GM21390 (cell line): ENCODE results near the gene VWA2.

ENCODE experiments used
- ATAC-seq: cut with Tn5 transposase; IDR thresholded peaks from one replicate; pipeline ENCODE4 v1.9.1; 2021; ENCODE audit not compliant: unreplicated experiment

The VWA2 gene

DNA sequence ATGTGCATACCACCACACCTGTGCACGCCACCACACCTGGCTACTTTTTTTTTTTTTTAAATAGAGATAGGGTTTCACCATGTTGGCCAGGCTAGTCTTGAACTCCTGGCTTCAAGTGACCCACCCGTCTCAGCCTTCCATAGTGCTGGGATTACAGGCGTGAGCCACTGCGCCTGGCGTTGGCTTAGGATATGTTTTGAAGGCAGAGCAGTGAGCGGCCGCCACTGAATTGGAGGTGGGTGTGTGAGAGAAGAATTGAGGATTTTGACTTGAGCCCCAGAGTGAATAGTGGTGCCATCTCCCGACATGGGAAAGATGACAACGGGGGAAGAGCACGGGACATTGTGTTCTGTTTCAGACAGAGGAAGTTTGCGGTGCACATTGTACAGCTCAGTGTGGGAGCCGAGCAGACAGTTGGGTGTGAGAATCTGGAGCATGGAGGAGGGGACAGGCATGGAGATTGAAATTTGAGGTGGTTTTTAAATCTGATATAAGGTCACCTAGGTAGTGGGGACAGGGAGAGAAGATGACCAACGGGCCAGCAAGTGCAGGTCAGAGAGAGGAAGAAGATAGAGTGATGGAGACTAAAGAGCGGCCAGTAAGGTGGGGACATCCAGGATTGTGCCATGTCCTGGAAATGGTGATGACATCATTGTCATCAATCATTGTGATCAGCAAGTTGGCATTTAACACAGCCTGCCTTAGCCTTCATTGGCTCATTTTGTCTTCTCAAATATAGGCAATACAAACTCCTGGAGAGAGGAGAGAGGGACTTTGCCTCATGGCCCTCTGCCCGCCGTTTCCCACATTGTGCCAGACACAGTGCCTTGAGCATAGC is 35.8 kb downstream of the VWA2 start:
- ATAC-seq, result no peak

DNA sequence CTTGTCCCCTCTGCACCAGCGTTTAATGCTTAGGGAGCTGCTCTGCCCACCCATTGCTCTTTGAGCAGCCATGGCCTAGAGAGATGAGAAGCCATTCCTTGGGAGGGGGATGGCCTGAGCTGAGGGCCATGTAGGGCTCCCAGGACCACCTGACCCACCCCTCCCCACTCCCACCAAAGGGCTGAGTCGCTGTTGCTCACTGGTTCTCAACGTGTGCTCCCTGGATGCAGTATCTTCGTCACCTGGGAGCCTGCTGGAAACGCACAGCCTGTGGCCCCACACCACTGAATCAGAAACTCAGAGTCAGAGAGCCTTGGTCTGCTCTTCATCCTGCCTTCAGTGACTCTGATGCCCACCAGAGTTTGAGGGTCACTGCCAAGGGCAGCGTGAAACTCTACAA is 37.0 kb downstream of the VWA2 start:
- ATAC-seq, result no peak

DNA sequence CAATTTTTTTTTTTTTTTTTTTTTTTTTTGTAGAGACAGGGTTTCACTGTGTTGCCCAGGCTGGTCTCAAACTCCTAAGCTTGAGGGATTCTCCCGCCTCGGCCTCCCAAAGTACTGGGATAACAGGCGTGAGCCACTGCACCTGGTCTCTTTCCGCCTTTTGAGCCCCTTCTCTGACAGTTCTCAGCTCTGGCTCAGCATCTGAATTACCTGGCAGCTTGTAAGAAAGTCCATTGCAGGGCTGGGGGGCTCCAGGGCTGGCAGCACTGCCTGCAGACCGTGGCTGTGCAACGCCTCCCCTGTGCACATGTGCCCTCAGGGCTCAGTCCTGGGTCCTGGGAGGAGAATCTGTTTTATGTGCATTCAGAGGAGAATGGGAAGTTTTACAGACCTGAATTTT is 37.6 kb downstream of the VWA2 start:
- ATAC-seq, result no peak

DNA sequence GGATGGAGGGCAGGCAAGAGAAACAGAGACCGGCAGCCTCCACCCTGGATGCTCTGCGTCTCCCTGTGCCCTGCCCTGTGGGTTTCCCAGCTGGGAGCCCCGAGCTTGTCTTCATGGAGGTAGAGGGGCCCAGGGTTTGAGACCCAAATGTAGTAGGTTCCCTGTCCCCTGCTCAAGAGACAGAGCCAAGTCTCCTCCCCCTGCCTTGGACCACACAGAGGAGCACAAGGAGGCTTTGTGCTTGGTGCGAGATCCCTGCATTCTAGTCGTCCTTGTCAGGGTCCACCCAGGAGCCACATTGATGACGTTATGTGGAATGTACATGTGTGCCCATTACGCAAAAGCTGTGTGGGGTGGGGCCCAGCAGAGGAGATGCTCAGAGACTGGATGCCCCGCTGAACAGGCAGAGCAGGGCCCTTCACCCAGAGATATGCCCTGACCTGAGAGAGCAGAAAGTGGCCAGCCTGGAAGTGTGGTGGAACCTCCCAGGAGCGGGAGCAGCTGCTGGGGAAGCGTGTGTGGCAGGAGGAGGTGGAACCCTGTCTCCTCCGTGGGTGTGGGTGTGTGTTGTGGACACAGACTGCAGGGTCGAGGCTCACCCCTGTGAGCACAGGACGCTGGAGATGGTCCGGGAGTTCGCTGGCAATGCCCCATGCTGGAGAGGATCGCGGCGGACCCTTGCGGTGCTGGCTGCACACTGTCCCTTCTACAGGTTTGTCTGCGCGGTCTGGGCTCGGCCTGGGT is 39.3 kb downstream of the VWA2 start:
- no peak for ATAC-seq

DNA sequence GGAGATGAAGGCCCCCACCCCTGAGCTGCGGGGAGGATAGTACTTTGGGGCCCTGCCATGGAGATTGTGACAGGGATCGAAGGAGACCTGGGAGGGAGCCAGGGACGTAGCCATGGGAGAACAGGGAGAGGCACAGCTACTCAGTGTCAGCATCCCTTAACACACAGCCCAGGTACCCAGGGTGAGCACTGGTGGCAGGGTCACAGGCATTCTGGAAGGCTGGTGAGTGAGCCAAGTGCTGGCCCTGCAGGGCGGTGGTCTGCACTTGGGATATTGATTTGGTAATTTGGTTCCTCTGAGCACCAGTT is 39.8 kb downstream of the VWA2 start:
- no peak for ATAC-seq

DNA sequence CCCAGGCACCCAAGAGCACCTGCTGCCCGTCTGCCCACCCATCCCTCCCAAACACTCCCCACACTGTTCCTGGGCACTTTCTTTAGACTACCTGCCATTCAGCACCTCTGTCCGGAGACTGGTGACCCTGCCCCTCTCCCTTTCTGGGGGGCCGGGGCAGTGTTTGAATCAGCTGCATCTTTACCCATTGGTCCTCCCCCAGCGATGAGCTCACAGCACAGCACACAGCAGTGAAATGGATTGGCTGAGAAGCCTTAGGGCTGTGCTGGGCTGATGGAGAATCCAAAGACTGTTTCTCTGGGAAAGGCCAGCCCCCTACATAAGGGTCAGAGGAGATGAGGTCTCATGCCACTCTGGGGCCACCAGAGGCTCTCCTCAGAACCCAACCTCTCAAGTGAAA is 40.2 kb downstream of the VWA2 start:
- ATAC-seq, result no peak

DNA sequence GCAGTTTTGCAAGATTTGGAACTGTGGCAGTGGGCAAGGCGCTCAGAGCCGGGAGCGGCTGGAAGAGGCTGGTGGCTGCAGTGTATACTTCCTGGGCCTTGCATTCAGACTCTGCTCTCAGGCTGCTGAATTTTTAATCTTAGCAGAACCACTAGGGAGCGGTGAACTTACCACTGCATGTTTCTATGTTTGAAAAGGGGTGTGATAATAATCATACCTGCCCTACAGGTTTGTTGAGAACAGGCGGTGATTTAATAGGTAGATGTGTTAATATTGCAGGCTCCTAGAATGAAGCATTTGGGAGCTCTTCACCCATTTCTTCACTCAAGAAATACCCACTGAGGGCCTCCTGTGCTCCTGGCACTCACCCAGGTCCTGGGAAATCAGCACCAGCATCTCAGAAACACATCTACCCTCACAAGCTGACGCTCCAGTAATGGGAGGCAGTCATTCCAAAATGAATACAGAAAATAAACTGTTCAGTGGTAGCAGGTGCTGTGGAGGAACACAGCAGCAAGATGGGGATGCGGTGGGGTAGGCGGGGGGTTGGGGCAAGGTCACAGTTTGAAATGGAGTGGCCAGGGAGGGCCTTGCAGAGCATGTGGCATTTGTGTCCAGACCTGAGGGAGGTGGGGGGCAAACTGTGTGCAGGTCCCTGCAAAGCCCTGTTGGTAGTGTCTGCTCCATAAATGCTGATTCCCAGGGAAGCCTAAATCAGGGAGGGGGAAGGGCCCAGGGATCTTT is 41.0 kb downstream of the VWA2 start:
- ATAC-seq, result no peak

DNA sequence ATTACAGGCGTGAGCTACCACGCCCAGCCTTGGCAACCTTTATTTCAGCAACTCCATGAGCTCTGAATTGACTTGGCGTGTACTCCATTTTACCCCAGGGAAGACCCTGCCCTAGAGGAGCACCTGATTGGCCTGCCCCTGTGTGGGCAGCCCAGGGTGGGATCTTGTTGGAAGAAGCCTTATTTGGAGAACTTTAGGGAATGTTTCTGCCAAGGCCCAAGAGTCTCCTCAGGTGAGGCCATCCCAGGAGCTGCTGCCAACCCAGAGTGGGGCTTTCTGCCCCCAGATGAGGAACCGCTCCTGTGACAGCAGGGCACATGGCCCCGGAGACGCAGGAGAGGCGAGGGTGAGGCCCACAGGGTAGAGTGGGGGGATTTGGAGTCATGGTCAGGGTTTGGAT is 42.0 kb downstream of the VWA2 start:
- ATAC-seq, result no peak

DNA sequence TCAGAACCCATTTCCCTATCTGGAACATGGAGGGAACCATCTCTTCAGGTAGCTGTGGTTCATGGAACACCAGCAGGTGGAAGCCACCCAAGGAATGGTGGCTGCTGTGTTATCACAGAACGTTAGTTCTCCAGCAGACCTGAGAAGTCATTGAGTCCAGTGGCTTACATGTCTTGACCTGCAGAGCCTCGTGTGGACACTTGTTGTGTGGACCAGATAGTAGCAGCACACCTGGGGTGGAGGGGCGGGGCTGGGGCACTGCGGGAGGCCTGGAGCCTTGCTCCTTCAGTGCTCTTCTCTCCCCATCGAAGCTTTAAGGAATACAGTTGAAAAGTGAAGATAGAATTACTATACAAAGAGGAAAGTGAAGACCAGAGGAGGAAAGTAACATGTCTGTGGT is 42.4 kb downstream of the VWA2 start:
- no peak for ATAC-seq

DNA sequence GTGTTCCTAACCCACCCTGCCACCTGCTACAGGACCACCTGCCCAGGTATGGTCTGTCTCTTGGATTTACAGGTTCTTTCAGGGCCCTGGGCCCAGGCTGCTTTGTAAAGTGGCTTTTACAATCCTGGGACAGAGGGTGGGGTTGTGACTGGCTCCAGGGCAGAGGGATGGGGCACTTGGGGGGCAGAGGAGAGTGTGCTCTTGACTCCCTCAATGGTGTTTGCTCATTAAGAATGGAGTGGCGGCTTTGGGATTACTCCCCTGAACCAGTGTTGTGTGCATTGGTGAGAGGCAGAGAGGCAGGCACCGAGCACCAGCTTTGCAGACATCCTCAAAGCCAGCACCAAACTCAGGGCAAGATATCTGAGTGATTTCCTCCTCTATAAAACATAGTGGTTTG is 43.5 kb downstream of the VWA2 start:
- no peak for ATAC-seq

DNA sequence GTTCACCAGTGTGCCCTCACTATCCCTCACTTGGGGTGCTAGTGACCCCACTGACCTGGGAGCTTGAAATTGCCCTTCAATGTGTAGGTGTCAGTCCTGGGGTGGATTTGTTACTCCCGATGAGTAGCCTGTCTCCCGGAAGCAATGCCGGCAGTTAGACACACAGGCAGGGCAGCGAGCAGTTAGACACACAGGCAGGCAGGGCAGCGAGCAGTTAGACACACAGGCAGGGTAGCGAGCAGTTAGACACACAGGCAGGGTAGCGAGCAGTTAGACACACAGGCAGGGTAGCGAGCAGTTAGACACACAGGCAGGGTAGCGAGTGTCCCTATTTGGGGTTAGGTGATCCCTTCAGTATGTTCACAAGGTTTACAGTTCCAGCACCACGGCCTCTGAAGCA is 44.0 kb downstream of the VWA2 start:
- no peak for ATAC-seq

DNA sequence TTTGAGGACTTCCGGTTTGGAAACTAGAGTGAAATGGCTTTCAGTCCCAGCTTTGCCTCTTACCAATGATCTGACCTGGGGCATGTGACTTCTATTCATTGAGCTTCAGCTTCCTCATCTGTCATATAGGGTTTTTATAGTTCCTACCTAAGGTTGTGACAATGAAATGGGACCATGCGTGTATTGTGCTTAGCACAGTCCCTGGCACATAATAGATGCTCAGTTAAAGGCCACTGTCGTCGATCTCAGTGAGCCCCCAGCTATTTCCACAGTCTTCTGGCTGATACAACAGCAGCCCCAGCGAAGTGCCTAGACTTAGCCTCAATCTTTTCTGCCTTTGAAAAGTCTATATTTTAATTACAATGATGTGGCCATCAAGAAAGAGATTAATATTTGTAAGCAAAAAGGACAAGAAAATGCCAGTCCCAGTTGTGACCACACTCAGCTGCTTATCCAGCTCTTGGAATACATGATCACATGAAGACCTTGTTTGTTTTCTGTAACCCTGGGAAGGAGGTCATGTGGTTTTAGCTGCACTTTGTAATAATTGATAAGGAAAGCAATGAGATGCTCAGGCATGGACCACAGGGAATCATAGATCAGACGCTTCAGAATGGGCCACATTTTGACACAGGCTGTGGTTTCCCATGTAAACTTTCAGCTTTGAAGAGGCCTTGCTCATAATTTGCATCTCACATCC is 44.6 kb downstream of the VWA2 start:
- ATAC-seq, result no peak

DNA sequence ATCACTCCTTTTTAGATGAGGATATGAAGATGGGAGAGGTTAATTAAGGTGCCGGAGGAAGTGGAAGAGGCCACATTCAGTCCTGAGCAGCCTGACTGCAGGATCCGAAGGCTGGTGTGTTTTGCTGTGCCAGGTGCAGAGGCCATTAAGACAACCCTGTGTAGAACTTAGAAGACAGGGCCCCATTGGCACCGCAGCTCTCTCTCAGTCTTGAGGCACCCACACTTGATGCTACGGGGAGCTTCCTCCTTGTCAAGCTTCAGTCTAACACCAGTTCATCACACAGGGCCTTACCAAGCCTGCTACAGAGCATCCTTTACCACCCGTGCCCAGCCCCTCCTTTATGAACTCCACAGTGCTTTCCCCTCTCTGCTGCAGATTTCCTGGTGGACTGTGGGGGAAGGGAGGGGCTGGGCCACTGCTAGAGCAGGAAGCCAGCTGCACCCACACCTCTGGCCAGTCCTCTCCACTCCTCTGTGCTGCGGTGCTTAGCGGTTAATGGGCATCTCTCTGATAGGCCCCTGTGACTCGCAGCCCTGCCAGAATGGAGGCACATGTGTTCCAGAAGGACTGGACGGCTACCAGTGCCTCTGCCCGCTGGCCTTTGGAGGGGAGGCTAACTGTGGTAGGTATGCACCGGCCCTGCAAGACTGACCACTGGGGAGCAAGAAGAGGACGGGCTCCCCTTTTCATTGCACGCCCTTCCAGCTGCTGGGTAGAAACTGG is 45.5 kb downstream of the VWA2 start:
- no peak for ATAC-seq

DNA sequence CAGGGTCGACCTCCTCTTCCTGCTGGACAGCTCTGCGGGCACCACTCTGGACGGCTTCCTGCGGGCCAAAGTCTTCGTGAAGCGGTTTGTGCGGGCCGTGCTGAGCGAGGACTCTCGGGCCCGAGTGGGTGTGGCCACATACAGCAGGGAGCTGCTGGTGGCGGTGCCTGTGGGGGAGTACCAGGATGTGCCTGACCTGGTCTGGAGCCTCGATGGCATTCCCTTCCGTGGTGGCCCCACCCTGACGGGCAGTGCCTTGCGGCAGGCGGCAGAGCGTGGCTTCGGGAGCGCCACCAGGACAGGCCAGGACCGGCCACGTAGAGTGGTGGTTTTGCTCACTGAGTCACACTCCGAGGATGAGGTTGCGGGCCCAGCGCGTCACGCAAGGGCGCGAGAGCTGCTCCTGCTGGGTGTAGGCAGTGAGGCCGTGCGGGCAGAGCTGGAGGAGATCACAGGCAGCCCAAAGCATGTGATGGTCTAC is 46.9 kb downstream of the VWA2 start:
- no peak for ATAC-seq

DNA sequence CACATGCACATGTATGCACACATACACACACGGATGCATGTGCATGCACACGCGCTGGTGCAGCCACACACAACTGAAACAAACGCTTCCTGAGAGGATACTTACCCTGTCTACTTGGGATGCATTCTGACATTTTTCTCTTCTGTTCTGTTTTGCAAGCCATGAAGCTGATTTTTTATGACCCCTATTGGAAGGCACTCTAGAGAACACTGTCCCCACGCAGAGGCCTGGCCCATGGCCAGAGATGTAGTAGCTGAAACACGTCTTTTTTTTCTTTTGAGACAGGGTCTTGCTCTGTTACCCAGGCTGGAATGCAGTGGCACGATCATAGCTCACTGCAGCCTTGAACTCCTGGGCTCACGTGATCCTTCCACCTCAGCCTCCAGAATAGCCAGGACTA is 47.9 kb downstream of the VWA2 start:
- ATAC-seq, result no peak

DNA sequence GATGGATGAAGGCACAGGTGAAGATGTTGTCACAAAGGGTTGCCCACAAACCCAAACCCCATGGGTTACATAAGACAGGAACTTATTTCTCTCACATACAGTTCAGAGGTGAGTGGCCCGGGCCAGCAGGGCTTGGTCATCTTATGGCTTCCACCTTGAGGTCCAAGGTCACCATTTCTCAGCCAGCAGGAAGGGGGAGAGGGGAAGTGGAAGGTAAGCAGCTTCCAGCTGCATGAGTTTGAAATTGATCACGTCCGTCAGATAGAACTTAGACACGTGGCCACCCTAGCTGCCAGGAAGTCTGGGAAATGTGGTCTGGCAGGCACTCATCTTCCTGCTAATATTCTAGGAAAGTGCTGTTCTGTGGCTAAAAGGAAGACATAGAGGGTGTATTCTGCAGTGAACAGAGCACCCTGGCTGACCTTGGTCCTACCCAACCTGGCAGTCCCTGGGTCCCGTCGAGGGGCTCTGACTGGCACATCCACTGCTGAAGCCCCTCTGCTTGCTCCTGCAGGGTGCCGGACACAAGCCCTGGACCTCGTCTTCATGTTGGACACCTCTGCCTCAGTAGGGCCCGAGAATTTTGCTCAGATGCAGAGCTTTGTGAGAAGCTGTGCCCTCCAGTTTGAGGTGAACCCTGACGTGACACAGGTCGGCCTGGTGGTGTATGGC is 49.5 kb downstream of the VWA2 start:
- ATAC-seq, result no peak

DNA sequence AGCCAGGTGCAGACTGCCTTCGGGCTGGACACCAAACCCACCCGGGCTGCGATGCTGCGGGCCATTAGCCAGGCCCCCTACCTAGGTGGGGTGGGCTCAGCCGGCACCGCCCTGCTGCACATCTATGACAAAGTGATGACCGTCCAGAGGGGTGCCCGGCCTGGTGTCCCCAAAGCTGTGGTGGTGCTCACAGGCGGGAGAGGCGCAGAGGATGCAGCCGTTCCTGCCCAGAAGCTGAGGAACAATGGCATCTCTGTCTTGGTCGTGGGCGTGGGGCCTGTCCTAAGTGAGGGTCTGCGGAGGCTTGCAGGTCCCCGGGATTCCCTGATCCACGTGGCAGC is 50.0 kb downstream of the VWA2 start:
- ATAC-seq, result no peak

DNA sequence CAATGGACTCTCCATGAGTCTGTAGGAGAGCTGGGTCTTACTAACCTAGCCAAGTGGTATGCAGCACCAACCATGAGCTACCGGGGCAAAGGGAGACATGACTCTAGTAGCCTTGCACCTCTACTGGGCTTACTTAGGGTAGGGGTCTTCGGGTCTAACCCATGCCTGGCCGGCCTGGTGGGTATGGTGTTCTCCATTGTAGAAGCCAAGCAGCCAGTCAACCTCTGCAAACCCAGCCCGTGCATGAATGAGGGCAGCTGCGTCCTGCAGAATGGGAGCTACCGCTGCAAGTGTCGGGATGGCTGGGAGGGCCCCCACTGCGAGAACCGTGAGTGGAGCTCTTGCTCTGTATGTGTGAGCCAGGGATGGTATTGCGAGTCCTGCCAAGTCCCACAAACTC is 51.0 kb downstream of the VWA2 start:
- no peak for ATAC-seq

DNA sequence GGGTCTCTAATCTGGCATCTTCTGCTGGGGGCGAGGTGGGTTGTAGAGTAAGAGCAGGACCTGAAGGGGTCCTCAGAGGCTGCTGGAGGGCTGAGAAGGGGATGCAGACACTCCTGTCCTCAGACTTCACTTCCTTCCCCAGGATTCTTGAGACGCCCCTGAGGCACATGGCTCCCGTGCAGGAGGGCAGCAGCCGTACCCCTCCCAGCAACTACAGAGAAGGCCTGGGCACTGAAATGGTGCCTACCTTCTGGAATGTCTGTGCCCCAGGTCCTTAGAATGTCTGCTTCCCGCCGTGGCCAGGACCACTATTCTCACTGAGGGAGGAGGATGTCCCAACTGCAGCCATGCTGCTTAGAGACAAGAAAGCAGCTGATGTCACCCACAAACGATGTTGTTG is 52.0 kb downstream of the VWA2 start:
- ATAC-seq, result no peak

DNA sequence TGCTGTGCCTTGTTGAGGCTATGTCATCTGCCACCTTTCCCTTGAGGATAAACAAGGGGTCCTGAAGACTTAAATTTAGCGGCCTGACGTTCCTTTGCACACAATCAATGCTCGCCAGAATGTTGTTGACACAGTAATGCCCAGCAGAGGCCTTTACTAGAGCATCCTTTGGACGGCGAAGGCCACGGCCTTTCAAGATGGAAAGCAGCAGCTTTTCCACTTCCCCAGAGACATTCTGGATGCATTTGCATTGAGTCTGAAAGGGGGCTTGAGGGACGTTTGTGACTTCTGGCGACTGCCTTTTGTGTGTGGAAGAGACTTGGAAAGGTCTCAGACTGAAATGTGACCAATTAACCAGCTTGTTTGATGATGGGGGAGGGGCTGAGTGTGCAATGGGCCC is 52.5 kb downstream of the VWA2 start:
- no peak for ATAC-seq
